HCT116 (cell line): Measurements from ENCODE around the gene MARK1.
A peak's percentile ranks its signal among the peaks of the same experiment; 100 is the strongest.

Source experiments
- EZH2phosphoT487 ChIP-seq: fragments of 200-600 bp; IDR thresholded peaks from 2 replicates; pipeline ENCODE4 v1.6.1; 2018; ENCODE audit warnings: antibody characterized with exemption, borderline replicate concordance
- ZFX ChIP-seq: fragments of 450-650 bp; IDR thresholded peaks from 2 replicates; pipeline ENCODE4 v1.6.1; 2017
- ZNF274 ChIP-seq: fragments of 200-500 bp; sonication (Bioruptor generic); IDR thresholded peaks from 2 replicates; pipeline ENCODE4 v1.6.1; 2014; ENCODE audit warnings: mild to moderate bottlenecking, low read depth, low read length, inconsistent platforms
- TF ChIP-seq, protein P1 (sequence below), 3 experiments: fragments of 200-600 bp in 1 of 3; sonication (generic) in 1 of 3; IDR thresholded peaks in 2 of 3; conservative IDR thresholded peaks in 1 of 3; 2 replicates each; pipeline ENCODE4 v1.5.1; 2012 to 2017; ENCODE audit warnings: low read depth in 2 of 3, low read length in 2 of 3, antibody characterized with exemption in 1 of 3, borderline replicate concordance in 1 of 3, control low read depth in 1 of 3, mild to moderate bottlenecking in 1 of 3, mixed read lengths in 1 of 3, mixed run types in 1 of 3, moderate library complexity in 1 of 3; ENCODE audit not compliant: insufficient read depth in 1 of 3
- TF ChIP-seq, protein P2 (sequence below): IDR thresholded peaks from 2 replicates; pipeline ENCODE4 v1.6.1; 2012

DNA sequence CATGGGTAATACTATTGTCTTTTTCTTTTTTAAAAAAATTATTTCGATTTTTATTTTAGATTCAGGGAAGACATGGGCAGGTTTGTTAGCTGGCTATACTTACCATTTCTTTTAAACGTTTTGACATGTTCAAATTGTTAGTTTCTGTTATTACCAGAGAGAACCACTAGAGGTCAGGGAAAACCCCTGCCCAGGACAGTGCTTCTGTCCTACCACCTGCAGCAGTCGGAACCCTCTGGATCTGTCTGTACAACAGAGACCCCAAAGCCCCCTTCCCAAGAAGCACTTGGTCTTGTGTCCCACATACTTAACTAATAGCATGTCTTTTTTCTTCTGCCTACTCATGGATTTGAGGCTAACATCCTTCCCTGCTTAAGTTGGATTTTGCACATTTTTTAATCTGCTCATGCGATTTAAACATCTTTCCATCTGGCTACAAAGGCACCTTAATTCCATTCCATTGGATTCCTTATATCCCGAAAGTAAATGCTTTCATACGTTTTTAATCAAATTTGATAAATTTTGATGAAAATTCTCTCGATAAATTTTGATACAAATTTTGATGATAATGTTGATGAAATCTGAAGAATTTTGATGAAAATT is 152.2 kb downstream of the MARK1 start:
- TF ChIP-seq, protein P1, sequence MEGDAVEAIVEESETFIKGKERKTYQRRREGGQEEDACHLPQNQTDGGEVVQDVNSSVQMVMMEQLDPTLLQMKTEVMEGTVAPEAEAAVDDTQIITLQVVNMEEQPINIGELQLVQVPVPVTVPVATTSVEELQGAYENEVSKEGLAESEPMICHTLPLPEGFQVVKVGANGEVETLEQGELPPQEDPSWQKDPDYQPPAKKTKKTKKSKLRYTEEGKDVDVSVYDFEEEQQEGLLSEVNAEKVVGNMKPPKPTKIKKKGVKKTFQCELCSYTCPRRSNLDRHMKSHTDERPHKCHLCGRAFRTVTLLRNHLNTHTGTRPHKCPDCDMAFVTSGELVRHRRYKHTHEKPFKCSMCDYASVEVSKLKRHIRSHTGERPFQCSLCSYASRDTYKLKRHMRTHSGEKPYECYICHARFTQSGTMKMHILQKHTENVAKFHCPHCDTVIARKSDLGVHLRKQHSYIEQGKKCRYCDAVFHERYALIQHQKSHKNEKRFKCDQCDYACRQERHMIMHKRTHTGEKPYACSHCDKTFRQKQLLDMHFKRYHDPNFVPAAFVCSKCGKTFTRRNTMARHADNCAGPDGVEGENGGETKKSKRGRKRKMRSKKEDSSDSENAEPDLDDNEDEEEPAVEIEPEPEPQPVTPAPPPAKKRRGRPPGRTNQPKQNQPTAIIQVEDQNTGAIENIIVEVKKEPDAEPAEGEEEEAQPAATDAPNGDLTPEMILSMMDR (IDR thresholded peaks at IDR 0.05 in 2 of 3, conservative IDR thresholded peaks at IDR 0.05 in 1 of 3; ENCODE audit: borderline replicate concordance in 1 of 3, insufficient read depth in 1 of 3, low read depth in 2 of 3, low read length in 2 of 3), result peak; percentile 63 to 75 (median 72)
- TF ChIP-seq ZFX, result no peak
- TF ChIP-seq ZNF274, result no peak
- no peak for TF ChIP-seq EZH2phosphoT487
- TF ChIP-seq, protein P2, sequence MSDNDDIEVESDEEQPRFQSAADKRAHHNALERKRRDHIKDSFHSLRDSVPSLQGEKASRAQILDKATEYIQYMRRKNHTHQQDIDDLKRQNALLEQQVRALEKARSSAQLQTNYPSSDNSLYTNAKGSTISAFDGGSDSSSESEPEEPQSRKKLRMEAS, result no peak
